PFSK-1 (cell line): Measurements from ENCODE around the gene DNPEP.

Experiments used
- REST ChIP-seq, 2 experiments: IDR thresholded peaks; 2 replicates each; pipeline versions ENCODE4 v1.6.1 to v1.8.0; 2011 to 2012; ENCODE audit warnings: low read depth in 2 of 2, low read length in 2 of 2, control low read depth in 1 of 2, inconsistent platforms in 1 of 2, mild to moderate bottlenecking in 1 of 2, moderate library complexity in 1 of 2; ENCODE audit not compliant: insufficient read depth in 1 of 2
- SIN3A ChIP-seq: IDR thresholded peaks from 2 replicates; pipeline ENCODE4 v1.6.1; 2012; ENCODE audit warnings: mild to moderate bottlenecking, low read length, moderate library complexity, borderline replicate concordance; ENCODE audit not compliant: insufficient read depth

DNA sequence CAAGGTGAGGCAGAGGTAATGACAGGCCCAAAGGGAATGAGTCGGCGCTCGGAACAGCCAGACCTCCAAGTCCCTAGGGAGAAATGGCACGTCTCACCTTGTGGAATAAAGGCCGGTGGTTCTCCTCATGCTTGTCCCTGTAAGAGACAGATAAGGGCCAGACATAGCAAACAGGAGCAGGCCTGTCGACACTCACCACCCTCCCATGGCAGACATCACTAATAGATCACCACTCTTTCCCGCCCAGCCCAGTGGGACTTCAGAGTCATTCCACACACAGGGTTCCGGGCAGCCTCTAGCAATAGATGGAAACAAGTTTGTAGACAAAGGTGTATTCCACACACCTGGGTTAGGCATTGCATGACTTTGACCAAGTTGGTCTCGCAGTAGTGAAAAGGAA, 6.3 kb downstream of the DNPEP start:
- no peak for TF ChIP-seq REST (IDR thresholded peaks at IDR 0.05; ENCODE audit: insufficient read depth in 1 of 2, low read depth in 2 of 2, low read length in 2 of 2)
- no peak for TF ChIP-seq SIN3A
